H1 (cell line): Measurements from ENCODE around the gene CPEB3.

Experiments
- BACH1 ChIP-seq: IDR thresholded peaks from 2 replicates; pipeline ENCODE4 v1.6.1; 2012; ENCODE audit warnings: low read length, improper control_type of control experiment
- GABPA ChIP-seq: IDR thresholded peaks from 2 replicates; pipeline ENCODE4 v1.6.1; 2011; ENCODE audit warnings: mild to moderate bottlenecking, low read length, moderate library complexity, borderline replicate concordance; ENCODE audit not compliant: insufficient read depth
- HDAC2 ChIP-seq, 2 experiments: fragments of 300-600 bp in 1 of 2; sonication (generic) in 1 of 2; IDR thresholded peaks; 2 replicates each; pipeline ENCODE4 v1.6.1; 2011 to 2012; ENCODE audit warnings: low read depth in 2 of 2, low read length in 2 of 2, mild to moderate bottlenecking in 2 of 2, moderate library complexity in 2 of 2, borderline replicate concordance in 1 of 2, inconsistent platforms in 1 of 2
- JUND ChIP-seq: IDR thresholded peaks from 2 replicates; pipeline ENCODE4 v1.6.1; 2011; ENCODE audit warnings: mild to moderate bottlenecking, improper control_type of control experiment, low read length
- MAFK ChIP-seq: IDR thresholded peaks from 2 replicates; pipeline ENCODE4 v1.6.1; 2012; ENCODE audit warnings: low read depth, mild to moderate bottlenecking, improper control_type of control experiment, low read length
- NANOG ChIP-seq: IDR thresholded peaks from 2 replicates; pipeline ENCODE4 v1.6.1; 2011; ENCODE audit warnings: low read length, low read depth, mild to moderate bottlenecking, inconsistent platforms; ENCODE audit not compliant: insufficient read depth, poor library complexity, severe bottlenecking
- SP2 ChIP-seq: IDR thresholded peaks from 2 replicates; pipeline ENCODE4 v1.6.1; 2012; ENCODE audit warnings: mild to moderate bottlenecking, low read length, inconsistent platforms
- TAF1 ChIP-seq: IDR thresholded peaks from 2 replicates; pipeline ENCODE4 v1.6.1; 2011; ENCODE audit warnings: mild to moderate bottlenecking, low read depth, low read length
- ZNF274 ChIP-seq: IDR thresholded peaks from 2 replicates; pipeline ENCODE4 v1.7.0; 2012; ENCODE audit warnings: low read length, borderline replicate concordance; ENCODE audit errors: extremely low read depth
- TF ChIP-seq, protein P1 (sequence below), 3 experiments: IDR thresholded peaks; 1 replicate in 2 of 3; 2 replicates in 1 of 3; pipeline versions ENCODE4 v1.5.1 to v1.6.1; 2011; ENCODE audit warnings: low read length in 3 of 3, mild to moderate bottlenecking in 3 of 3, inconsistent platforms in 2 of 3, low read depth in 1 of 3, moderate library complexity in 1 of 3; ENCODE audit not compliant: insufficient read depth in 1 of 3; ENCODE audit errors: control extremely low read depth in 1 of 3

DNA sequence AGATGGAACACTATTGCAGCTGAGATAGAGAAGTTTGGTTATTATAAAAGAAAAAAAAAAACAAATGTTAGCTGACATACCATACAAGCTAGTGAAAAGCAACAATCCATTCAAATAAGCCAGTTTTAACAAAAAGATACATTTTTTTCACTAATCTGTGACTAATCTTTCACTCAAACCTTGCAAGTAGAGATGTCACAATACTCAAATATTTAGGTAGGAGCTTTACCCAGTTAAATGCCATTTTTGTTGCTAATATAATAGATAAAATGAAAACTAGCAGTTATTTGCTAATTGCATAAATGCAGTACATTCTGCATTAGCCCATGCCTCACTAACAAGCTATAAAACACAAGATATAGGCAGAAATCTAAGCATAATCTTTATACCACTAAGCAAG, 243.7 kb downstream of the CPEB3 start:
- no peak for TF ChIP-seq MAFK
- TF ChIP-seq, protein P1, sequence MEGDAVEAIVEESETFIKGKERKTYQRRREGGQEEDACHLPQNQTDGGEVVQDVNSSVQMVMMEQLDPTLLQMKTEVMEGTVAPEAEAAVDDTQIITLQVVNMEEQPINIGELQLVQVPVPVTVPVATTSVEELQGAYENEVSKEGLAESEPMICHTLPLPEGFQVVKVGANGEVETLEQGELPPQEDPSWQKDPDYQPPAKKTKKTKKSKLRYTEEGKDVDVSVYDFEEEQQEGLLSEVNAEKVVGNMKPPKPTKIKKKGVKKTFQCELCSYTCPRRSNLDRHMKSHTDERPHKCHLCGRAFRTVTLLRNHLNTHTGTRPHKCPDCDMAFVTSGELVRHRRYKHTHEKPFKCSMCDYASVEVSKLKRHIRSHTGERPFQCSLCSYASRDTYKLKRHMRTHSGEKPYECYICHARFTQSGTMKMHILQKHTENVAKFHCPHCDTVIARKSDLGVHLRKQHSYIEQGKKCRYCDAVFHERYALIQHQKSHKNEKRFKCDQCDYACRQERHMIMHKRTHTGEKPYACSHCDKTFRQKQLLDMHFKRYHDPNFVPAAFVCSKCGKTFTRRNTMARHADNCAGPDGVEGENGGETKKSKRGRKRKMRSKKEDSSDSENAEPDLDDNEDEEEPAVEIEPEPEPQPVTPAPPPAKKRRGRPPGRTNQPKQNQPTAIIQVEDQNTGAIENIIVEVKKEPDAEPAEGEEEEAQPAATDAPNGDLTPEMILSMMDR (IDR thresholded peaks at IDR 0.05; ENCODE audit: control extremely low read depth in 1 of 3, insufficient read depth in 1 of 3, low read depth in 1 of 3, low read length in 3 of 3) = no peak
- TF ChIP-seq JUND = no peak
- TF ChIP-seq NANOG = no peak
- no peak for TF ChIP-seq ZNF274
- TF ChIP-seq SP2 = no peak
- no peak for TF ChIP-seq GABPA
- no peak for TF ChIP-seq HDAC2 (IDR thresholded peaks at IDR 0.05; ENCODE audit: borderline replicate concordance in 1 of 2, low read depth in 2 of 2, low read length in 2 of 2)
- no peak for TF ChIP-seq BACH1
- TF ChIP-seq TAF1 = no peak
